ENCODE results near the gene LRRC63.

The LRRC63 gene

DNA sequence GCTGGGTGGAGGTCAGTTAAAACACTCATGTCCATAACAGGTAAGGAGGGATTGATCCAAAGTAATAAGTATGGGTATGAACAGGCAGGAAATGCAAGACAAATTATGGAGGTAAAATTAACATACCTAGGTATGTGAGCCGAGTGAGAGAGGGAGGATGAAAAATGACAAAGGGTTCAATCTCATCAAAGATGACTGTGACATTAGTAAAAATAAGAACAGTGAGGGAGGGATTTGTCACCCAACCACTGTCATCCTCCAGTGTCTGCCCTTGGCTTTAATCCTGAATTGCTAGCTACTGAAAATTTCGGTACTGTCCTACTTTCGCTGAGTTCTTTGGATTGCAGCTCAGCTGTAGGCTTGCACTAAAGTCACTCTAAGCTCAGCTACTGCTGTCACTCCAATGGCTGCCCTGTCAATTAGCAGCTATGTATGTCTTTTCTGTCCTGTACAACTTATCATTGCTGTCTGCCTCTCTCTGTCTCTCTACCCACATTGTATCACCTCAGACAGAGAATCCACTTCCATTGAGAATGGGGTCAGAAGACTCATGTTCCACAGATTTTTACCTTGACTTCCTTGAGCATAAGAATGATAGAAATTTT, 62.5 kb downstream of the LRRC63 start (continued):
- TF ChIP-seq, protein P1, sequence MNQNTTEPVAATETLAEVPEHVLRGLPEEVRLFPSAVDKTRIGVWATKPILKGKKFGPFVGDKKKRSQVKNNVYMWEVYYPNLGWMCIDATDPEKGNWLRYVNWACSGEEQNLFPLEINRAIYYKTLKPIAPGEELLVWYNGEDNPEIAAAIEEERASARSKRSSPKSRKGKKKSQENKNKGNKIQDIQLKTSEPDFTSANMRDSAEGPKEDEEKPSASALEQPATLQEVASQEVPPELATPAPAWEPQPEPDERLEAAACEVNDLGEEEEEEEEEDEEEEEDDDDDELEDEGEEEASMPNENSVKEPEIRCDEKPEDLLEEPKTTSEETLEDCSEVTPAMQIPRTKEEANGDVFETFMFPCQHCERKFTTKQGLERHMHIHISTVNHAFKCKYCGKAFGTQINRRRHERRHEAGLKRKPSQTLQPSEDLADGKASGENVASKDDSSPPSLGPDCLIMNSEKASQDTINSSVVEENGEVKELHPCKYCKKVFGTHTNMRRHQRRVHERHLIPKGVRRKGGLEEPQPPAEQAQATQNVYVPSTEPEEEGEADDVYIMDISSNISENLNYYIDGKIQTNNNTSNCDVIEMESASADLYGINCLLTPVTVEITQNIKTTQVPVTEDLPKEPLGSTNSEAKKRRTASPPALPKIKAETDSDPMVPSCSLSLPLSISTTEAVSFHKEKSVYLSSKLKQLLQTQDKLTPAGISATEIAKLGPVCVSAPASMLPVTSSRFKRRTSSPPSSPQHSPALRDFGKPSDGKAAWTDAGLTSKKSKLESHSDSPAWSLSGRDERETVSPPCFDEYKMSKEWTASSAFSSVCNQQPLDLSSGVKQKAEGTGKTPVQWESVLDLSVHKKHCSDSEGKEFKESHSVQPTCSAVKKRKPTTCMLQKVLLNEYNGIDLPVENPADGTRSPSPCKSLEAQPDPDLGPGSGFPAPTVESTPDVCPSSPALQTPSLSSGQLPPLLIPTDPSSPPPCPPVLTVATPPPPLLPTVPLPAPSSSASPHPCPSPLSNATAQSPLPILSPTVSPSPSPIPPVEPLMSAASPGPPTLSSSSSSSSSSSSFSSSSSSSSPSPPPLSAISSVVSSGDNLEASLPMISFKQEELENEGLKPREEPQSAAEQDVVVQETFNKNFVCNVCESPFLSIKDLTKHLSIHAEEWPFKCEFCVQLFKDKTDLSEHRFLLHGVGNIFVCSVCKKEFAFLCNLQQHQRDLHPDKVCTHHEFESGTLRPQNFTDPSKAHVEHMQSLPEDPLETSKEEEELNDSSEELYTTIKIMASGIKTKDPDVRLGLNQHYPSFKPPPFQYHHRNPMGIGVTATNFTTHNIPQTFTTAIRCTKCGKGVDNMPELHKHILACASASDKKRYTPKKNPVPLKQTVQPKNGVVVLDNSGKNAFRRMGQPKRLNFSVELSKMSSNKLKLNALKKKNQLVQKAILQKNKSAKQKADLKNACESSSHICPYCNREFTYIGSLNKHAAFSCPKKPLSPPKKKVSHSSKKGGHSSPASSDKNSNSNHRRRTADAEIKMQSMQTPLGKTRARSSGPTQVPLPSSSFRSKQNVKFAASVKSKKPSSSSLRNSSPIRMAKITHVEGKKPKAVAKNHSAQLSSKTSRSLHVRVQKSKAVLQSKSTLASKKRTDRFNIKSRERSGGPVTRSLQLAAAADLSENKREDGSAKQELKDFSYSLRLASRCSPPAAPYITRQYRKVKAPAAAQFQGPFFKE (tag by site-specific recombination; IDR thresholded peaks at IDR 0.05; ENCODE audit: borderline replicate concordance): no peak
- TF ChIP-seq ZNF202 (tag by site-specific recombination; IDR thresholded peaks at IDR 0.05; ENCODE audit: borderline replicate concordance) (no peak), ZNF211 (tag by site-specific recombination; IDR thresholded peaks at IDR 0.05; ENCODE audit: low read depth) (no peak), ZXDB (tag by site-specific recombination; IDR thresholded peaks at IDR 0.05) (no peak), ZNF214 (tag by site-specific recombination; IDR thresholded peaks at IDR 0.05; ENCODE audit: borderline replicate concordance) (no peak), ZNF146 (tag by site-specific recombination; IDR thresholded peaks at IDR 0.05) (no peak), ZNF157 (tag by site-specific recombination; IDR thresholded peaks at IDR 0.05) (no peak), ZNF350 (tag by site-specific recombination; IDR thresholded peaks at IDR 0.05) (no peak)
- TF ChIP-seq, protein P2, sequence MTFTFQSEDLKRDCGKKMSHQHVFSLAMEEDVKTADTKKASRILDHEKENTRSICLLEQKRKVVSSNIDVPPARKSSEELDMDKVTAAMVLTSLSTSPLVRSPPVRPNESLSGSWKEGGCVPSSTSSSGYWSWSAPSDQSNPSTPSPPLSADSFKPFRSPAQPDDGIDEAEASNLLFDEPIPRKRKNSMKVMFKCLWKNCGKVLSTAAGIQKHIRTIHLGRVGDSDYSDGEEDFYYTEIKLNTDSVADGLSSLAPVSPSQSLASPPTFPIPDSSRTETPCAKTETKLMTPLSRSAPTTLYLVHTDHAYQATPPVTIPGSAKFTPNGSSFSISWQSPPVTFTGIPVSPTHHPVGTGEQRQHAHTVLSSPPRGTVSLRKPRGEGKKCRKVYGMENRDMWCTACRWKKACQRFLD (tag by site-specific recombination; IDR thresholded peaks at IDR 0.05): no peak

DNA sequence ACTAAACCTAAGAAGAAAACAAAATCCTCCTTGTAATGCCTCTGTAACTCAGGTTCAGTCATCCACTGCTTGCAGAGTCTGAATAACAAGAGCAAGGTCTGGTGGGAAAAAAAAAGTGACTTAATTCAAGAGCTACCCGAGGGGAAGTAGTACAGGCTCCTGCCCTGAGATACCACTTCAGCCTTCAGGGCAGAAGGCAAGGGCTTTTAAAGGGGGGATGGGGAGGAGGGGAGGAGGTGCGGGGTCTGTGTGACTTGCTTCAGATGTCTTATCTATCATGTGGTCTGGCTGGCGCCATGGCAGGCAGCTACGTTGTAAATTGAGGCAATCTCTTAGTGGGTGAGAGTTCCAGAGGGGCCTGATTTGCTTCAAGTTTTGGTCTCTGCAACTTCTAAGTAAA, 66.7 kb downstream of the LRRC63 start:
- POLR2A ChIA-PET: interaction anchor here (0.5 to 0.6 kb wide), 2 partner anchors 75 to 192 kb away, joined by 3 read pairs; no protein-coding TSS in a partner anchor
- TF ChIP-seq ZNF623 (tag by site-specific recombination; IDR thresholded peaks at IDR 0.05) (no peak), ZNF707 (tag by site-specific recombination; IDR thresholded peaks at IDR 0.05) (no peak), ZNF239 (tag by site-specific recombination; IDR thresholded peaks at IDR 0.05) (no peak), ZNF24 (tag by site-specific recombination; IDR thresholded peaks at IDR 0.05) (no peak), ZNF660 (tag by site-specific recombination; IDR thresholded peaks at IDR 0.05) (no peak), RBAK (tag by site-specific recombination; IDR thresholded peaks at IDR 0.05) (no peak), ZNF561 (tag by site-specific recombination; IDR thresholded peaks at IDR 0.05; ENCODE audit: borderline replicate concordance) (no peak), ZNF324 (tag by site-specific recombination; IDR thresholded peaks at IDR 0.05) (no peak), ZNF335 (tag by site-specific recombination; conservative IDR thresholded peaks at IDR 0.05) (no peak), KLF7 (tag by site-specific recombination; IDR thresholded peaks at IDR 0.05; ENCODE audit: borderline replicate concordance) (no peak), WT1 (tag by site-specific recombination; IDR thresholded peaks at IDR 0.05) (no peak), ZNF596 (tag by site-specific recombination; IDR thresholded peaks at IDR 0.05) (no peak), ZNF664 (tag by site-specific recombination; IDR thresholded peaks at IDR 0.05) (no peak), HOXA7 (CRISPR knock-in tag; IDR thresholded peaks at IDR 0.05; ENCODE audit: borderline replicate concordance) (no peak), ZNF76 (tag by site-specific recombination; IDR thresholded peaks at IDR 0.05; ENCODE audit: borderline replicate concordance, low read depth) (no peak), ZNF404 (tag by site-specific recombination; IDR thresholded peaks at IDR 0.05) (no peak), MZF1 (tag by site-specific recombination; IDR thresholded peaks at IDR 0.05; ENCODE audit: borderline replicate concordance) (no peak)
- TF ChIP-seq, protein P3, sequence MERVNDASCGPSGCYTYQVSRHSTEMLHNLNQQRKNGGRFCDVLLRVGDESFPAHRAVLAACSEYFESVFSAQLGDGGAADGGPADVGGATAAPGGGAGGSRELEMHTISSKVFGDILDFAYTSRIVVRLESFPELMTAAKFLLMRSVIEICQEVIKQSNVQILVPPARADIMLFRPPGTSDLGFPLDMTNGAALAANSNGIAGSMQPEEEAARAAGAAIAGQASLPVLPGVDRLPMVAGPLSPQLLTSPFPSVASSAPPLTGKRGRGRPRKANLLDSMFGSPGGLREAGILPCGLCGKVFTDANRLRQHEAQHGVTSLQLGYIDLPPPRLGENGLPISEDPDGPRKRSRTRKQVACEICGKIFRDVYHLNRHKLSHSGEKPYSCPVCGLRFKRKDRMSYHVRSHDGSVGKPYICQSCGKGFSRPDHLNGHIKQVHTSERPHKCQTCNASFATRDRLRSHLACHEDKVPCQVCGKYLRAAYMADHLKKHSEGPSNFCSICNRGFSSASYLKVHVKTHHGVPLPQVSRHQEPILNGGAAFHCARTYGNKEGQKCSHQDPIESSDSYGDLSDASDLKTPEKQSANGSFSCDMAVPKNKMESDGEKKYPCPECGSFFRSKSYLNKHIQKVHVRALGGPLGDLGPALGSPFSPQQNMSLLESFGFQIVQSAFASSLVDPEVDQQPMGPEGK (tag by site-specific recombination; IDR thresholded peaks at IDR 0.05): no peak
- TF ChIP-seq, protein P4, sequence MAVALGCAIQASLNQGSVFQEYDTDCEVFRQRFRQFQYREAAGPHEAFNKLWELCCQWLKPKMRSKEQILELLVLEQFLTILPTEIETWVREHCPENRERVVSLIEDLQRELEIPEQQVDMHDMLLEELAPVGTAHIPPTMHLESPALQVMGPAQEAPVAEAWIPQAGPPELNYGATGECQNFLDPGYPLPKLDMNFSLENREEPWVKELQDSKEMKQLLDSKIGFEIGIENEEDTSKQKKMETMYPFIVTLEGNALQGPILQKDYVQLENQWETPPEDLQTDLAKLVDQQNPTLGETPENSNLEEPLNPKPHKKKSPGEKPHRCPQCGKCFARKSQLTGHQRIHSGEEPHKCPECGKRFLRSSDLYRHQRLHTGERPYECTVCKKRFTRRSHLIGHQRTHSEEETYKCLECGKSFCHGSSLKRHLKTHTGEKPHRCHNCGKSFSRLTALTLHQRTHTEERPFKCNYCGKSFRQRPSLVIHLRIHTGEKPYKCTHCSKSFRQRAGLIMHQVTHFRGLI (tag by site-specific recombination; IDR thresholded peaks at IDR 0.05): no peak

More for the DNA sequence above, 66.7 kb downstream of the LRRC63 start:
- H3K27ac ChIP-seq (ENCODE audit: extremely low read depth, low read depth, low read length): no peak overlapping the region
- H3K4me3 ChIP-seq (ENCODE audit: low read depth, low read length): no peak overlapping the region
- H3K9me3 ChIP-seq (ENCODE audit: control insufficient read depth, insufficient read depth, low read depth, low read length): no peaks in the 10 kb centered on the region
- H3K4me1 ChIP-seq (ENCODE audit: control insufficient read depth, insufficient read depth, low read length): no peaks in the 10 kb centered on the region
- no peaks in the 10 kb centered on the region for H3K36me3 ChIP-seq (ENCODE audit: control insufficient read depth in 2 of 2, insufficient read depth in 1 of 2, low read length in 2 of 2)
- CTCF ChIA-PET: interaction anchor here (1.0 kb wide), 1 partner anchor 118 kb away, joined by 3 read pairs; no protein-coding TSS in a partner anchor
